ENCODE results near the gene ZER1.

- TF ChIP-seq POLR2A (IDR thresholded peaks at IDR 0.05; ENCODE audit: low read length) (no peak), GATA1 (IDR thresholded peaks at IDR 0.05; ENCODE audit: low read depth, low read length) (no peak)
Observed at GRCh38 chr9:128703616-128704355, 67.9 kb downstream of the ZER1 start.
